GM21528 (cell line): ENCODE data around the gene SINHCAF.
"Not testable (repeated sequence)": the region's sequence is repeated elsewhere in the genome, so short reads cannot be mapped to it uniquely, and the experiment has no call there.

Experiments
- ATAC-seq: cut with Tn5 transposase; IDR thresholded peaks from one replicate; pipeline ENCODE4 v1.9.1; 2021; ENCODE audit warnings: mild to moderate bottlenecking, moderate library complexity; ENCODE audit not compliant: unreplicated experiment, low FRiP score

SINHCAF gene

DNA sequence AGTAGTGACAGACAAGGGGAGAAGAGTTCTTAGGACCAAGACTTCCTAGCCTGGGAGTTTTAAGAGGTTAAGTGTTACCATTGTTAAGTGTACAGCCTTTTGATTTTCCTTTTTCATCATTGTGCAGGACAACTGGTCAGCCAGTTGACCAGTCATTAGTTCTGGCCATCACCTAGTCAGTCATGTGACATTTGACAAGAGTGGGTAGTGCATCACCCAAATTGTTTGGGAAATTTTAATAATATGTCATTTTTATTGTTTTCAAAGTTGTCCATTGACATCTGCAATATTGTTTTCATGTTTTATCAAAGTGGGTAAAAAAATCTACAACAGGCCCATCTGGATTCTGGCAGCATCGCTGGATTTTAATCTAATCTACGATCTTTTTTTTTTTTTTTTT is 15.5 kb downstream of the SINHCAF start:
- no peak for ATAC-seq

DNA sequence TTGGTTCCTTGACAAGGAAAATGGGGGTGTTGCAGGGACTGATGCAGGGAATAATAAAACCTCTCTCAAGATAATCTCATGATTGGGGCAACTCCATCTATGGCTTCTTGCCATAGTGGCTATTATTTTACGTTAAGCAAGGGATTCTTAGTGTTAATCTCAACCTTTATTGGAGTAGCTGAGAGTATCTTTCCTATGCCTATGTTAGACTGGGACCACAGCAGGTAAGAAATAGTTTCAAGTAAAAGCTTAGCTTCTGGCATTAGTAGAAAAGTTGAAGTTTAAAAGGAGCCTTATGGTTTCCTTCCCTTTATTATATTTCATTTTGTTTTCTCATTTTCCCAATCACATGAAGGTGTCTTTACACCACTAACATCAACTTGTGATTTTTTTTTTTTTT is 16.7 kb downstream of the SINHCAF start:
- no peak for ATAC-seq

DNA sequence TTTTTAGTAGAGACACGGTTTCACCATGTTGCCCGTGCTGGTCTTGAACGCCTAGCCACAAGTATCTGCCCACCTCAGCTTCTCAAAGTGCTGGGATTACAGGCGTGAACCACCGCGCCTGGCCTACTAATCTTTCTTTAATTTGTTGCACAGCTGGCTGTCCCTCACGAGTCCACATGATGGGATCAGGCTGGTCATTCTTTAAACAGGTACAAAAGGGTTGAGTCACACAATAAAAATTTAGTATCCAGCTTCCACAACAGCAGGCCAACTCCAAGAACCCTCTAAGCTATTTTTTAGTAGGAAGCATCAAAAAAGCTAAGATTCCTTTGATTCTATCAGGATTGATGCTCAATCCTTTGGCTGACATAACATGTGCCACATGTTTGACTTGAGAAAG is 17.8 kb downstream of the SINHCAF start:
- ATAC-seq = no peak

DNA sequence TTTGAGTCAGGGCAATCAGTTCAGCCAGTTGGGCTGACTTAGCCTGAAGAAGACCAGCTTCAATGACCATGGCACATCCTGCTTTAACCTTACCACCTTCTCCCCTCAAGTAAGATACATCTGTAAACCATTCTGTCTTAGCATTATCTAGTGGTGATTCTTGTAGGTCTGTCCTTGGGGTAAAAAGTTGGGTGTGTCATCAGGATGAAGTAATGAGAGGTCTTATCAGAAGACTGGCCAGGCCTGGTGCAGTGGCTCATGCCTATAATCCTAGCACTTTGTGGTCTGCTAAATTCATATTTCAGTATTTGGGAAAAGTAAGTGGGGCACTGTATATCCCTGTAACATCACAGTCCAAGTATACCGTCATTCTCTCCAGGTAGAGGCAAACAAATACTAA is 19.1 kb downstream of the SINHCAF start:
- no peak for ATAC-seq

DNA sequence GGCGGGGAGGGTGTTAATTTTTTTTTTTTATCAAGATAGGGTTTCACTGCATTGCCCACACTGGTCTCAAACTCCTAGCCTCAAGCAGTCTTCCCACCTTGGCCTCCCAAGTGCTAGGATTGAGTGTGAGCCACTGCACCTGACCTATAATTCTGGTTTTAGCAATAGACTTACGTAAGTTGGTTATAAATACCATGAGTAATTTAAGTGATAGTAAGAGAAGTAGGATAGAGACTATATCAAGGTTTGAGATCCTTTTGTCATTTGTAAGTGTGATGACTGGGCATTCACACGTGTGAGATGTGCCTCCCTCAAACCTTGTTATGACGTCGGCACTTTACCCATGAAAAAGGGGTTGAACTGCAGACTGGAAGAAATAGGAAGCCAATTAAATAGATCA is 22.5 kb downstream of the SINHCAF start:
- no peak for ATAC-seq

DNA sequence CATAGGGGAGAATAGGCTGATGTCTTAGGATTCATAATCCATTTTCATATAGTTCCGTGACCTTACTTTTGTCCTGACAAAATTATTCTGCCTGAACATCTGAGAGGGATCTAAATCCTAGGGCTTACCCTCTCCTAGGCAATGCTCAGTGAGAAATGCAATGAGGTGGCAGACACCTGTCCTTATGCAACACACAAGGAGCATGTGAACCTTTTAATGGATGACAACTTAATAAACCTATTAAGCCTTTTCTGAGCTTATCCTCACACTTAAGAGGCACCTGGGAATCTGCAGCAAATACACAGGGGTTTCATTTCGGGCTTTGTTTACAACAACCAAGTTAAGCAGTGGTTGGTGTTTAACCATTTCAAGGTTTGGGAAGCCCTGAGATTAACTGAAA is 24.6 kb downstream of the SINHCAF start:
- no peak for ATAC-seq

DNA sequence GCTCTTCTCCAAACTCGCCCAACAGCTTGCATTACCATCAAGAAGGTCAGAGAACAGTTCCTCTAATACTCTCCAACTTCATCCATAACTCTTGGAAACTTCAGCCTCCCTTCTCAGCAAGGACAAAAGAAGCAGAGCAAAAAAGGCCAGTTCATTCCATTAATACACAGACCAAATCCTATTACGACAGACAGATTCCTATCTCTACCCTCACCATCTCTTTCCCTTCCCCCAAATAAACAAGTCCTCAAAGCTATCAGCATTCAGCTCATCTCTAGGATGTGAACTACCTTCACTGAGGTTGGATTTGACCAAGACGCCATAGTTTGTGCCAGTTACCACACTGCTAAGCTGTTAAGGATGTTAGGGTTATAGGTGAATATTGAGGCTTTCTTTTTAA is 25.2 kb downstream of the SINHCAF start:
- ATAC-seq = no peak

DNA sequence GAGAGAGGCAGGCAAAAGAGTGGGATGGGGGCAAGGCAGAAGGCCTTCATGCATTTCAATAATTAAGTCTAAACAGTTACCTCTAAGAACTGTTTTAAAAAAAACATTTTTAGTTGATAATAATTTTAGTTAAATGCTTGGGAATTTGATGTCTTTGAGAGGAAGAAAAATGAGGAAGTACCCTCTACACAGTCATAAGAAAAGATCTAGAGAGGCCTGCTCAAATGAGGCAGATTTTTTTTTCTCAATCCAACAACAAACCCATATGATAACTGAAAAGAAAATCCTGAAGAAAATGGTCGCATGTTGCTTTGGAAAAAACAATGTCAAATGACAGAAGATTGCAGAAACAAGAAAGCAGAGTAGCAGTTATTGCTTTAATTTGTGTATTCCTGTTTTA is 25.6 kb downstream of the SINHCAF start:
- no peak for ATAC-seq

DNA sequence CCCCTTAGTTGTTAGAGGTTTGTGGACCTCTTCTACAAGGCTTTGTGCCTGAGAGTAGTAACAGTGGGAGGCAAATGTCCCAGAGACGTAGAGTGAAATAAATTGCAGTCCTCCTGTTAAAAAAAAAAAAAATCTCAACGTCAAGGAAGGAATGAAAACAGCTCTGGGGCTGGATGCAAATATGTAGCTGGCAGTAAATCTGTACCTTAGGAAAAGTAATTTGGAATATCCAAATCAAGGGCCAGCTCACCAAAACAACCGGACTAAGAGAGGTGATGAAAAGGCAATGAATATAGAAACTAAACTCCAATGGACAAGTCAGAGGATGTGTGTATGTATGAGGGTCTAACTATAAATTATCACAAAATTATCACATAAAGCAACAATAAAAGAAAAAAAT is 27.0 kb downstream of the SINHCAF start:
- ATAC-seq = no peak

DNA sequence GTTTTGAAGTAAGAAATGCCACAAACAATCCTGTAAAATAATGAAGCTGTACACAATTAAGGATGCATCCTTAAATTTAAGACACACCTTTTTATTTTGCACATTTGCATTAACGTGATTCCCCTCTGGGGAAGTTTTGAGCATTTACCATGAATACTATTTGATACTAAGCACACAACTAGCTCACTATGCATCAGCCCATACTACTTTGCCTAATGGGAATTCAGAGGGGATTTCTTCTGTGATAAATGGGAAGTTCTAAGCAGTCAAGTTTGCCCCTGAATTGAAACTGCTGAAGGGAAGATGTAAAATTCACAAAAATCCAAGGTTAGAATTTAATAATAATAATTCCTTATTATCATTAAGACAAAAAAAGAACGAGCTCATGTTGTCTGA is 27.4 kb downstream of the SINHCAF start:
- no peak for ATAC-seq

DNA sequence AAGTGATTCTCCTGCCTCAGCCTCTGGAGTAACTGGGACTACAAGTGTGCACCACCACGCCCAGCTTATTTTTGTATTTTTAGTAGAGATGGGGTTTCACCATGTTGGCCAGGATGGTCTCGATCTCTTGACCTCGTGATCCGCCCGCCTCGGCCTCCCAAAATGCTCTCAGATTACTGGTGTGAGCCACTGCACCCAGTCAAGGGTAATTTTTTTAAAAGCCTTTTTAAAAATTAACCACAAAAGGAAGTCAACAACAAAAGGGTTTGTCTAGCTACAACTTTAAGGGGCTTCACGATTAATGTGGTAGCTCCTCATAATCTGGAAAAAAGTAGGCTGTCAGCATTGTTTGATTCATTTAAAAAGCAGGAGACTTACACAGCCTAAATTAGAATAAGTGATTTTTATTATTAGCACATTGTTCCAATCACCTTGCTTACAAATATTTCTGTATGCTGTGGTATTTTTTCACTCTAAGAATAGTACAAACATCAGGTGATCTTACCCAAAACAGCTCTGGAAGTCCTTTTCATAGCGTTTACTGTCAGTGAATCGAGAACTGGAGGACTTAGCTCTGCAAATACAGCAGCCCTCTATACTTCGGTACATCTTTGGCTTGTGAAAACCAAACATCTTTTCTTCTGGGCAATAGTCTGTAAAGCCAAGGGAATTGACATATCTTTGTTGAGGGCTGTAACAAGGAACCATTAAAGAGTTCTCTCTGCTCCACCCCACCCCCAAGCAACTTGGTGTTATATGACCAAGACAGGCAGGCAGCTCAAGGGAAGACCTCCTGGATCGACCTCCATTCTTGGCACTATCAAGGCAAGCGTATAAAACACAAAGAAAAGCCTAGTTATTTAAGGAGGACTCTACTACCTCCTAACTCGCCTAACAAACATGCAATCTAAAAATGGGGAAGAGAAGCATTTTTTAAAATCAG is 28.1 kb downstream of the SINHCAF start:
- ATAC-seq = no peak

DNA sequence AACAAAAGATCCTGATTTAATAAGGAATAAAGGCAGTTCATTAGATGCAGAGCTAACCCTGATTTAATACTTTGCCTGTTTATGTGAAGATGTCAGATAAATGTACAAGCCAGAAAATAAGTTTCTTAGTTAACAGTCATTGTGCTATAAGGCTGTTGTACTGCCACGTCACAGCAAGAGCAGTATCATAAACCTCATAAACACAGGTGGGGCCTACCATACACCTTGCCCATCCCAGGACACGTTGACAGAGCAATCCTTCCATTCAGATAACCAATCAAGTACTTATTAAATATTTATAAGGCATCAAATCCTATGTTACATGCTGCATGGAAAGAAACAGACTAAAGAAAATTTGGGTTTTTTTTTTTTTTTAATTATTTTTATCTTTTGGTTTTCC is 36.5 kb downstream of the SINHCAF start:
- ATAC-seq = no peak

DNA sequence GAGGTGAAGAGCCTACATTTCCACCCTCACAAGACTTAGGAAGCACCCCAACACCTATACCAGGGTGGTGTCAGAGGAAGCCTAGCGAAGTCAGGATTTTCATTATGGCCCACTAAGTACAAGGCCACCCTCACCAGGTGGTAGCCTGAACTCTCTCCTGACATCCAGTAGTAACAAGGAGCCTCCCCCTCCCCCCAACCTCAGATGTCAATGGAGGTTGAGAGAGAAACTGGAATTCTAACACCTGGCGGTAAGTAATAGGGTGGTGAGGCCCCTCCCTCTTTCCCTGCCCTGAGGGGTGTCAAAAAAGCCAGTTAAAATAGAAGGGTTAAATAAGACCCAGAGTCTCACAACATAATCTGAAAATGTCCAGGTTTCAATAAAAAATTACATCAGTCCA is 37.6 kb downstream of the SINHCAF start:
- no peak for ATAC-seq

DNA sequence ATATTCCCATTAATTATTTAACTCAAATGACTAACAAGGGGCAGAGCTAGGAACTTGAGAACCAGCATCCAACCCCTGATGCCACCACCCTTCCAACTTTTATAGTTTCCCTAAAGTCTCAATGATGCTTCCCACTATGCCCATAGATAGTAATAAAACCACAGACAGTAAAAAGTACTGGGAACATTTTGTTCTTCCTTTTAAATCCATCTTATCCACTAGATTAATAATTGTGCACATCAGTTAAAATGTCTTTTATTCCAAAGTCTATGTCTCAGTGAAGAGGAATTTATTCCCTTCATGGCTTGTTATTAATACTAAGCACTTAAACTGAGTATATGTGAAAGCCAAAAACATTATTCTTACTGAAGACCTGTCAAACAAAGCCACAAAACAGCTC is 45.8 kb downstream of the SINHCAF start:
- no peak for ATAC-seq

DNA sequence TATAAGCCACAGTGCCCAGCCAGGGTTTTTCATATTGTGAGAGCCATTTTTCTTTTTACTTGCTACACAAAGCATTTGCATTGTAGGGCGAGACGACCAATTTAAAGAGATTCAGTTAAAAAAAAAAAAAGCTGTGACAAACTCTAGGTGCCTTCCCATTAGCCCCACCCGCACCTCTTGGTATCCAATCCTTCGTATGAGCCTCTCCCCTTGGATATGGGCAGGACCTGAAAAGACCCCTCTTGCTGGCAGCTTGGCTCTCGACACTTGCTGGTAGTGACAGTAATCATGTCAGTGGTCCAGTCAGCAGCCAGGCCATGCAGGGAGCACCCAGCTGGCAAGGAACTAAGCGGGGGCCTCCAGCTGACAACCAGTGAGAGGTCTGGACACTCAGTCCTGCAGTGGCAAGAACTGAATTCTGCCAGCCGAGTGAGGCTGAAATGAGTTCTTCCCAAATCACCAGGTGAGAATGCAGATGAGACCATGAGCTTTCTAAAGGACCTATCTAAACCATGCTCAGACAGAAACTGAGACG is 46.5 kb downstream of the SINHCAF start:
- no peak for ATAC-seq

DNA sequence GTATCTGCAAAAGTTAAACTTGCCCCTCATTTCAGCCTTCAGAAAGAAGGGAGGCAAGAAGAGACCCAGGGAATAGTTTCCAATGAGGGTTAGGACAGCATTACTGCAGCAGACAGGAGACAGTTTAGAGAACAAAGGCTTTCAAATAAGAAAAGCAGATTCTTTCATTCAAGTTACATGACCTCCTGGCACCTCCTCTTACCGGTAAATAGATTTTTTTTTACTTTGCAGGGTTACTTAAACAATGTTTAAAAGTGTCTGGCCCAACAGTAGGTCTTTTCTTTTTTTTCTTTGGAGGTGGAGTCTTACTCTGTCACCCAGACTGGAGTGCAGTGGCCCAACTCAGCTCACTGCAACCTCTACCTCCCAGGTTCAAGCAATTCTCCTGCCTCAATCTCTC is 47.1 kb downstream of the SINHCAF start:
- ATAC-seq = no peak

DNA sequence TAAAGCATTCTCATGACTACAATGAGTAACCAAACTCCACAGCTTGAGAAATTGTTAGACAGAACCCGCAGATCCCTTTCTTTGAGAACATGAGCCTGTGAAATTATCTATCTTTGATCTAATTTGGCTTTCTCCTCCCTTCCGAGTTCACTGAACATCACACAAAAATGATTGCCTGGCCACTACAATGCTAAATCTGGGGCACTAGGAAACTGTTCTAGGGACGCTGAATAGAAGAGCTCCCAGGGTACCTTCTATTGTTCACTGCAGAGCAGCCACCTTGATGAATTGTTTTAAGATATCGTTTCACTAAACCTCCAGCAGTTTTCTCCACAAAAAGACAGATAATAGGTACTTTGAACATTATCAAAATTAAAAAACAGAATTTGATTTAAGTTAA is 47.5 kb downstream of the SINHCAF start:
- no peak for ATAC-seq

DNA sequence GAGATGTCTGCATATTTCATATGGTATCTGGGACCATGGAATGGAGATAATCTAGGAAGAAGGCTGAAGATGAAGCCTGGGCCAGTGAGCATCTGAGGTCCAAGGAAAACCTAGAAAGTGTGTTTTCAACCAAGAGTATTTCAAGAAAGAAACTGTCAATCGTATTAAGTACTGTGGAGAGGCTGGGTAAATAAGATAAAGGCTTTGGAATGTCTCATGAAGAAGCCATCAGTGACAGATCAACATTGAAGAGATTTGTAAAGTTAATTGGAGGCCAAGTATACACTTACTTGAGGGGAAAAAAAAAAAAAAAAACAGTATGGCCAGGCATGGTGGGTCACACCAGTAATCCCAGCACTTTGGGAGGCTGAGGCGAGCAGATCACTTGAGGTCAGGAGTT is 48.9 kb downstream of the SINHCAF start:
- no peak for ATAC-seq

DNA sequence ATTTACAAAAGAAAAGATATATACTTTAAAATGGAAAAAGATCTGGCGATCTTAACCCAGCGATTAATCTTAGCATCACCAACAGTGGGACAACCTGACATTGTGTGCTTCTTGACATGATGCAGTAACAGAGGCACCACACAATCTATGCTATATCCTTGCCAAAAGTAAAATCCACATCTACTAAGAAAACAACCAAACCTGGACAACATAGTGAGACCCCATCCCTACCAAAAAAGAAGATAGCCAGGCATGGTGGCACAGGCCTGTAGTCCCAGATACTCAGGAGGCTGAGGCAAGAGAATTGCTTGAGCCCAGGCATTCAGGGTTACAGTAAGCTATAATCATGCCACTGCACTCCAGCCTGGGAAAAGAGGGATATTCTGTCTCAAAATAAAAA is 50.5 kb downstream of the SINHCAF start:
- ATAC-seq = no peak

DNA sequence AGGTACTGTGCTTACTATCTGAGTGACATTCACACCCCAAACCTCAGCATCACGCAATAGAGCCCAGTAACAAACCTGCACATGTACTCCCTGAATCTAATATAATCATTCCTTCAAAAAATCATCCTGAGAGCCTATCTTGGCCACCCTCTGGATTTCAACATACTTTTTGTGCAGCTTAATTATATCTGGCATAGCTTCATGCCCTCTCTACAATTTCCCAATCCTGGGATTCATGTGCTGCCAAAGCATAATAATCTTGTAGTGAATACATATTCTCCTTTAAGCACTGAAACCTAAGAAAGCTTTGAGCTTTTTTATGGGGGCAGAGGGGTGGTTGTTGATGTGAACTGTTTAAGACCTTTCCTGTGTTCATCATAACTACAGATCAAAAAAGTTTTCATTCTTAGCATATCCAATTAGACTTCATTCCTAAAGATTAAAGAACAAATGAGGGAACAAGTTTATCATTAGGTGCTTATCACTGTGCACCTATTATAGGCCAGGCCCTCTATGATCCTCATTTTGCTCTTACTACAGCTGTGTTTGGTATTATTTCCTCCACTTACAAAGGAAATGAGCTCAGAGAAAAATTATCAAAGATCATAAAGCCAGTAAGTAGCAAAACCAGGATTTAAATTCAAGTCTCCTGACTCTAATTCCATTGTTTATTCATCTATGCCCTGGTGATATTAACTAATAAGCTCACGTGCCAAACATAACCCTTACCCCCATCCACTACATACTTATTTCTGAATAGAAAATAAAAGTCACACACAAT is 51.2 kb downstream of the SINHCAF start:
- no peak for ATAC-seq

DNA sequence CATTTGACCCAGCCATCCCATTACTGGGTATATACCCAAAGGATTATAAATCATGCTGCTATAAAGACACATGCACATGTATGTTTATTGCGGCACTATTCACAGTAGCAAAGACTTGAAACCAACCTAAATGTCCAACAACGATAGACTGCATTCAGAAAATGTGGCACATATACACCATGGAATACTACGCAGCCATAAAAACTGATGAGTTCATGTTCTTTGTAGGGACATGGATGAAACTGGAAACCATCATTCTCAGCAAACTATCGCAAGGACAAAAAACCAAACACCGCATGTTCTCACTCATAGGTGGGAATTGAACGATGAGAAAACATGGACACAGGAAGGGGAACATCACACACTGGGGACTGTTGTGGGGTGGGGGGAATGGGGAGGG is 52.2 kb downstream of the SINHCAF start:
- not testable (repeated sequence) for ATAC-seq
